ENCODE data around the gene EGFLAM. TPM values are rescaled to one million over a fixed set of nuclear protein-coding genes. Genes with fewer than 3 reads are reported as not detected.

The EGFLAM gene
- total and polyA plus RNA-seq, 8 donors: 0.82 to 15.7 (median 9.8) TPM

DNA sequence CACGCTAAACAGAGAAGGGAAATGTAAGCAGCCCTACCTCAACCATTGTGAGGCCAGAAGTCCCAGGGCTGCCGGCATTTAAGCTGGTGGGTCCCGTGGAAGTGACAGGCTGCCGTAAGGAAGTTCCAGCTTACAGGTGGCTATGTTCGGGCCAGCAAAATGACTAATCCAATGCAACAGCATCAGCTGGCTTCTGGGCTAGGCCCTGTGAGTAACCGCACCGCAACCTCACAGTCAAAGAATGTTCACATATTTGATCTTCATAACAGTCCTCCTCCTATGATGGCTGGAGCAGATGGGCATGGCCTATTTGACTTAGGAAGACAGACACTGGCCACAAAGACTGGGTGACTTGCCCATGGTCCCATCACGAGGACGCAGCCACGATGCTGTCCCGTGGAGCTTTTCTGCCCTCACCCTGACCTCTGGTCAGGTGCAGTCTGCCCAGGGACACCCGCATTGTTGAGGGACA is 209.9 kb downstream of the EGFLAM start:
- Histone ChIP-seq H3K4me1 (peaks cover 20 to 33% of the 10 kb centered on the region in 2 donors), H3K9me3 (no peaks in the 10 kb centered on the region), H3K27ac (peak overlapping the region; percentile 59 to 64), H3K4me3 (no peak overlapping the region), H3K36me3 (no peaks in the 10 kb centered on the region), H3K27me3 (peaks cover 3 to 91% of the 10 kb centered on the region in 2 donors)
- no peak for TF ChIP-seq CTCF (IDR thresholded peaks at IDR 0.05)
- intact Hi-C loops (cut with DNase I): no loop called here
- DNase-seq (no peak), ATAC-seq (peak; percentile 34)

- Histone ChIP-seq H3K27me3 (peaks cover 3 to 88% of the 10 kb centered on the region in 2 donors), H3K9me3 (no peaks in the 10 kb centered on the region), H3K27ac (no peak overlapping the region), H3K4me3 (no peak overlapping the region), H3K4me1 (peaks cover 20 to 25% of the 10 kb centered on the region in 2 donors), H3K36me3 (no peaks in the 10 kb centered on the region)
- no peak for TF ChIP-seq CTCF (IDR thresholded peaks at IDR 0.05)
- intact Hi-C loops (cut with DNase I): no loop called here
- DNase-seq (peak in 2 of 4 donors; percentile 68 to 75), ATAC-seq (no peak)
These were observed 210.8 kb downstream of the EGFLAM start for GRCh38 chr5:38468978-38469706.

DNA sequence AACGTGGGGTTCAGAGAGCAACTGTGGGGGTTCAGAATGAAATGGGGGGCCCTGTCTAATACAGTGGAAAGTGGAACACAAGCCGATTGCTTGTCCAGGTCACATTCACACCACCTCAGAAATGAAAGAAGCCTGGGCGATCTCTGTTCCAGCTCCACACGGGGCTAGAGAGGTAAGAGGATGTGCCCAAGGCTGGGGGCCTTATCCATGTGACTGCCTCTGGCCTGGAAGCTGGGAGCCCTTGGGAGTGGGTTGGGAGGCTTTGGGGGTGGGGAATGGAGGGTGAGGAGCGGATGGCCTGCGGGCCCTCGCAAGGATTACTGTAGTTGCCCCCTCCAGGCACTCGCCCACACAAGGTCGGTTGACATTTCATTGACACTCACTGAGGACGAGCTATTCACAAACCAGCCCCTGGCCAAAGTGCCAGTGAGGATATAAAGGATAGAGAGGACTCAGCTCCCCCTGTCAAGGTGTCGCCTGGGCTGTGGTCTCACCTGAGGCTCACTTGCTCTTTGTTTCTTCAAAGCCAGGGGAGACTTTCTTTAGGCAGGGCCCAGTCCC is 211.4 kb downstream of the EGFLAM start:
- no peak for TF ChIP-seq CTCF (IDR thresholded peaks at IDR 0.05)
- no peak for DNase-seq
- ATAC-seq: no peak
- H3K36me3 ChIP-seq: no peaks in the 10 kb centered on the region
- no peaks in the 10 kb centered on the region for H3K9me3 ChIP-seq
- H3K4me3 ChIP-seq: no peak overlapping the region
- H3K4me1 ChIP-seq: peaks cover 20 to 25% of the 10 kb centered on the region in 2 donors
- peaks cover 3 to 88% of the 10 kb centered on the region in 2 donors for H3K27me3 ChIP-seq
- intact Hi-C loops (cut with DNase I): no loop called here
- no peak overlapping the region for H3K27ac ChIP-seq

- H3K36me3 ChIP-seq: no peaks in the 10 kb centered on the region
- H3K4me3 ChIP-seq: no peak overlapping the region
- DNase-seq (no peak), ATAC-seq (no peak)
- peaks cover 3 to 76% of the 10 kb centered on the region in 2 donors for H3K27me3 ChIP-seq
- TF ChIP-seq CTCF (IDR thresholded peaks at IDR 0.05): no peak
- no peaks in the 10 kb centered on the region for H3K9me3 ChIP-seq
- intact Hi-C loops (cut with DNase I): no loop called here
- H3K4me1 ChIP-seq: peaks cover 20 to 21% of the 10 kb centered on the region in 2 donors
- no peak overlapping the region for H3K27ac ChIP-seq
These were observed 213.3 kb downstream of the EGFLAM start for GRCh38 chr5:38471709-38472108.

GRCh38 chr5:38472541-38472940 is 214.2 kb downstream of the EGFLAM start:
- Histone ChIP-seq H3K9me3 (no peaks in the 10 kb centered on the region), H3K27ac (no peak overlapping the region), H3K4me3 (no peak overlapping the region), H3K36me3 (no peaks in the 10 kb centered on the region), H3K27me3 (peaks cover 3 to 75% of the 10 kb centered on the region in 2 donors), H3K4me1 (peaks cover 12 to 13% of the 10 kb centered on the region in 2 donors)
- TF ChIP-seq CTCF (IDR thresholded peaks at IDR 0.05): no peak
- DNase-seq: no peak
- ATAC-seq: no peak
- intact Hi-C loops (cut with DNase I): no loop called here

All from left lung (tissue), 10 donors.